ENCODE results near the gene RNF220. TPM values are rescaled to one million over a fixed set of nuclear protein-coding genes. Genes with fewer than 3 reads are reported as not detected.
A peak's percentile ranks its signal among the peaks of the same experiment; 100 is the strongest.

The RNF220 gene
- total RNA-seq: 72.5 TPM
- long read RNA-seq, partial matches to known transcripts: 14 of 123 reads
- long read RNA-seq, other reads (novel, unspliced or antisense): 105 of 123 reads

DNA sequence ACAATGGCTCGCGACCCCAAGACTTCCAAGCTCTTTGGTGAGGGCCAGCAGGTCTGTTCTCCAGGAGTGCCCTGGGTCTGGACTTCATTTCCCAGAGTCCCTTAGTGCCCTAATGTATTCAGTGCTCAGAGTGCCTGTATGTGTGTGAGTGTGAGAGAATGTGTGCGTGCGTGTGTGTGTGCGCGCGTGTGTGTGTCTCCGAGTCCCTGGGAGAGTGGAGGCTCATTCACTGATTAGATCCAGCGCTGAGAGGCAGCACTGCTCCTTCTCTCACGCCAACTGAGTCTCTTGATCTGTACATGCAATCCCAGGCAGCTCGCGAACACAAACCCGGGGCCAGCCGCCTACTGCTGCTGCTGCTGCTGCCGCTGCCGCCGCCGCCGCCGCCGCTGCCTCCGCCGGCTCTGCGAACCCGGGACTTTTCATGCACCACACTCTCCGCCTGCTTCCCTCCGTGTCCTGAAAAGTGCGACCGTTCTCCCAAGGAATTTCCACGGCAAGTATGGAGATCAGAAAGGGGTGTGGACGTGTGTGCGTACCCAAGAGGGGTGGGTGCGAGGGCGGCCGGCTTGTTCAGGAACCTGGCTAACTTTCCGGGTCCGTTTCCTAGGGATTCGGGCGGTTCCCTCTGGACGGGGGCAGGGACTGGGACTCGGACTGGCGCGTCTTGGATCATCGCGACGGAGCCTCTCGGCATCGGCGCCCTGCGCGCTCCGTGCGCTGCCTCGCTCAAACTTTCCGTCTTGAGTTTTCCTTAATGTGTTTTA, at the start of gene RNF220:
TSS of gene RNF220 (plus strand) at position 225 of the 767 bp plus-strand sequence.
- Histone ChIP-seq H3K4me1 (peaks cover 44% of the 10 kb centered on the region), H3K36me3 (no peaks in the 10 kb centered on the region), H3K27me3 (ENCODE audit: low read depth) (peaks cover 97% of the 10 kb centered on the region), H3K9me3 (no peaks in the 10 kb centered on the region), H3K4me3 (peak within 1 kb of the TSS; percentile 58), H3K27ac (no peak within 1 kb of the TSS)
- intact Hi-C loops (cut with DNase I): no loop called here
- TF ChIP-seq, protein P1, sequence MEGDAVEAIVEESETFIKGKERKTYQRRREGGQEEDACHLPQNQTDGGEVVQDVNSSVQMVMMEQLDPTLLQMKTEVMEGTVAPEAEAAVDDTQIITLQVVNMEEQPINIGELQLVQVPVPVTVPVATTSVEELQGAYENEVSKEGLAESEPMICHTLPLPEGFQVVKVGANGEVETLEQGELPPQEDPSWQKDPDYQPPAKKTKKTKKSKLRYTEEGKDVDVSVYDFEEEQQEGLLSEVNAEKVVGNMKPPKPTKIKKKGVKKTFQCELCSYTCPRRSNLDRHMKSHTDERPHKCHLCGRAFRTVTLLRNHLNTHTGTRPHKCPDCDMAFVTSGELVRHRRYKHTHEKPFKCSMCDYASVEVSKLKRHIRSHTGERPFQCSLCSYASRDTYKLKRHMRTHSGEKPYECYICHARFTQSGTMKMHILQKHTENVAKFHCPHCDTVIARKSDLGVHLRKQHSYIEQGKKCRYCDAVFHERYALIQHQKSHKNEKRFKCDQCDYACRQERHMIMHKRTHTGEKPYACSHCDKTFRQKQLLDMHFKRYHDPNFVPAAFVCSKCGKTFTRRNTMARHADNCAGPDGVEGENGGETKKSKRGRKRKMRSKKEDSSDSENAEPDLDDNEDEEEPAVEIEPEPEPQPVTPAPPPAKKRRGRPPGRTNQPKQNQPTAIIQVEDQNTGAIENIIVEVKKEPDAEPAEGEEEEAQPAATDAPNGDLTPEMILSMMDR (IDR thresholded peaks at IDR 0.05): no peak
- ATAC-seq (peak; percentile 63 to 75), DNase-seq (peak; percentile 64)

DNA sequence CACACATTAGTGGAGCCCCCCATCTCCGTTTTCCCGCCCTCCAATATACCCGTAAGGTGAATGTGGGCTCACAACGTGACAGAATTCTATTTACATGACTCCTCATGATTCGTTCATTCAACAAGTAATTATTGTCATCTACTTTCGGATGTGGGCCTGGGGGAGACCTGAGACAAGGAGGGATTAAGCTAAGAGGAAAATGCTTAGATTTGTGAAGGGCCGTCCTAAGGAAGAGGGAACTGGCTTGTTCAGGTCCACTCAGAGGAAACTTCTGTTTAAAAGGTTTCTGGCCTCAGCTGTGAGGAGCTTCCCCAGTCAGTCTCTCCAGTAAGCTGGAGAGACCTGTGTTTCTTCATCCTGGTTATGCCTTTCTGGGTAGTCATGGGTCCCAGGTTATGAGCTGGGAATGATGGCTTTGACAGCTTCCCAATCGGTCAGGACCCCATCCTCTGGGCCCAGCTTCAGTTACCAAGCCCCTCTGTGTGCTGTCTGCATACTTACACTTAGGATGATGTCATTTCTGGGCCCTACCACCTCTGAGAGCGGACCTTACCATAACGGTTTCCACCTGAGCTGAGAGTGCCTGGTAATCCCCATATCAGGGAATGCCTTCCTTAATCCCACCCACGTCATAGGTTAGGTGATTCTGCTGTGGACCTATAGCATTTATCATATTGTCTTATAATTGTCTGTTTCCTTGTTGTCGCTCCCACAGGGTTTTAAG, 49.3 kb upstream of the RNF220 start:
- H3K4me3 ChIP-seq: peak overlapping the region; percentile 91
- no peak overlapping the region for H3K27ac ChIP-seq
- intact Hi-C loops (cut with DNase I): no loop called here
- H3K9me3 ChIP-seq: no peaks in the 10 kb centered on the region
- no peaks in the 10 kb centered on the region for H3K36me3 ChIP-seq
- no peak for DNase-seq
- H3K4me1 ChIP-seq: peaks cover 18% of the 10 kb centered on the region
- ATAC-seq: no peak
- H3K27me3 ChIP-seq (ENCODE audit: low read depth): no peaks in the 10 kb centered on the region
- TF ChIP-seq, protein P1 (IDR thresholded peaks at IDR 0.05): no peak

GRCh38 chr1:44357710-44358109, 47.3 kb upstream of the RNF220 start:
- Histone ChIP-seq H3K27me3 (ENCODE audit: low read depth) (no peaks in the 10 kb centered on the region), H3K4me3 (no peak overlapping the region), H3K27ac (no peak overlapping the region), H3K36me3 (no peaks in the 10 kb centered on the region), H3K9me3 (no peaks in the 10 kb centered on the region), H3K4me1 (peaks cover 18% of the 10 kb centered on the region)
- ATAC-seq: no peak
- no peak for DNase-seq
- intact Hi-C loops (cut with DNase I): no loop called here
- TF ChIP-seq, protein P1 (IDR thresholded peaks at IDR 0.05): no peak

DNA sequence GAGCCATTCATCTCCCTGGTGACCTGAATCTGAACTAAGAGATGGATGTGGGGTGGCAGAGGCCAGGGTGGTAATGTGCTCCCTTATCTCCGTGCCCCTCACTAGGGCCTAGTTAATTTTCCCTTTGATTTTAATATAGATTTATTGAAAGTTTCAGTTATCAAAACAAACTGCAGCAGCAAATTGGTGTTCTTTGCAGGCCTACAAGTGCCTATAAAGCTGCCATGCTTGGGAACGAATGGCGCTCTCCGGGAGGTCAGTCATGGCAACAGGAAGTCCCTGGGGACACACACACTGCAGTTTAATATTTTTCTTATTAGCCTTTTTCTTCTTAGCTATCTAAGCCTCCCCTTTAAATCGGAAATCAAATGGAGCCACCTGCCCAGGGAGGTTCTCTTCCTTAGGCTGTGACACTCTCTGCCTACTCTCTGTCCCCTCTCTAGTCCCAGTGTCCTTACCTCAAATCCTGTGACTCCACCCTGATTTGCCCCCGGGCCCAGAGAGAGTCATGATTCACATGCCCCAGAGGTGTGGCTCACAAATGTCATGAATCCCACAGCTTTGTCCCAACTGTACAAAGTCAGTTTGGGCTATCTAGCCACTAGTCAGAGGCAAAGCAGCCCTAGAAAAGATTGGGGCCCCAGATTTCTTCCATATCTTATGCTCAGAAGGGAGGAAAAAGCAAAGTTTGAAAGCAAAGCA, 45.7 kb upstream of the RNF220 start:
- Histone ChIP-seq H3K4me1 (peaks cover 3% of the 10 kb centered on the region), H3K27ac (no peak overlapping the region), H3K36me3 (no peaks in the 10 kb centered on the region), H3K4me3 (no peak overlapping the region), H3K27me3 (ENCODE audit: low read depth) (no peaks in the 10 kb centered on the region), H3K9me3 (no peaks in the 10 kb centered on the region)
- ATAC-seq (no peak), DNase-seq (no peak)
- TF ChIP-seq, protein P1 (IDR thresholded peaks at IDR 0.05): no peak
- intact Hi-C loops (cut with DNase I): no loop called here

GRCh38 chr1:44361478-44361877, 43.6 kb upstream of the RNF220 start:
- ATAC-seq: no peak
- no peak overlapping the region for H3K27ac ChIP-seq
- DNase-seq: no peak
- TF ChIP-seq, protein P1 (IDR thresholded peaks at IDR 0.05): no peak
- no peaks in the 10 kb centered on the region for H3K27me3 ChIP-seq (ENCODE audit: low read depth)
- no peaks in the 10 kb centered on the region for H3K4me1 ChIP-seq
- H3K9me3 ChIP-seq: no peaks in the 10 kb centered on the region
- H3K4me3 ChIP-seq: no peak overlapping the region
- intact Hi-C loops (cut with DNase I): no loop called here
- H3K36me3 ChIP-seq: no peaks in the 10 kb centered on the region

Measured in lower lobe of right lung (tissue), 2 donors.